Measurements from ENCODE around the gene B4GALNT4.
"Not testable (repeated sequence)": the region's sequence is repeated elsewhere in the genome, so short reads cannot be mapped to it uniquely, and the experiment has no call there.

B4GALNT4 gene

GRCh38 chr11:409600-410483 is 40.5 kb downstream of the B4GALNT4 start:
- DNase-seq: no peak

DNA sequence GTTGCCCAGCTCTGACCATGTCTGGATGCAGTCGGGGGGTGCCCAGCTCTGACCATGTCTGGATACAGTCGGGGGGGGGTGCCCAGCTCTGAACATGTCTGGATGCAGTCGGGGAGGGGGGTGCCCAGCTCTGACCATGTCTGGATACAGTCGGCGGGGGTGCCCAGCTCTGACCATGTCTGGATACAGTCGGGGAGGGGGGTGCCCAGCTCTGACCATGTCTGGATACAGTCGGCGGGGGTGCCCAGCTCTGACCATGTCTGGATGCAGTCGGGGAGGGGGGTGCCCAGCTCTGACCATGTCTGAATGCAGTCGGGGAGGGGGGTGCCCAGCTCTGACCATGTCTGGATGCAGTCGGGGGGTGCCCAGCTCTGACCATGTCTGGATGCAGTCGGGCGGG is 41.4 kb downstream of the B4GALNT4 start:
- not testable (repeated sequence) for DNase-seq

- DNase-seq: not testable (repeated sequence)
Measured at GRCh38 chr11:411520-411919, 42.2 kb downstream of the B4GALNT4 start.

GRCh38 chr11:412641-413119 is 43.4 kb downstream of the B4GALNT4 start:
- no peak for DNase-seq

- DNase-seq: no peak
Measured at GRCh38 chr11:413120-414081, 44.1 kb downstream of the B4GALNT4 start.

GRCh38 chr11:414318-414857 is 45.1 kb downstream of the B4GALNT4 start:
- DNase-seq: no peak

DNA sequence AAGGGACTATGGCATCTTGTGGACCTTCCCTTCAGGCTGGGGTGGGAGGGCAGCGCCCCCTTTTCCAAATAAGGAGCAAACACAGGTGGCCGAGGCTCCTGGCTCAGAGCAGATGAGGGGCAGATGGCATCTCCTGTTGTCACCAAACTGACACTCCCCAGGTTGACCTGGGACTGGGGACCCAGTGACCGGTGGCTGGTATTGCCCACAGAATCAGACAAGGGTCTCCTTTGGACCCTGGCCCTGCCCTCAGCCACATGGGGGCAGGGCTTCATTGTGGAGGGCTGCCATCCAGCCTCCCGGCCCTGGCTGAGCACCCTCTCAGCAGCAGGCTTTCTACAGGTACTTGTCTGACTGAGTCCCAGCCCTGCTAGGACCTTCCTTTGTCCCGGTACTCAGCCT is 46.3 kb downstream of the B4GALNT4 start:
- DNase-seq: no peak

DNA sequence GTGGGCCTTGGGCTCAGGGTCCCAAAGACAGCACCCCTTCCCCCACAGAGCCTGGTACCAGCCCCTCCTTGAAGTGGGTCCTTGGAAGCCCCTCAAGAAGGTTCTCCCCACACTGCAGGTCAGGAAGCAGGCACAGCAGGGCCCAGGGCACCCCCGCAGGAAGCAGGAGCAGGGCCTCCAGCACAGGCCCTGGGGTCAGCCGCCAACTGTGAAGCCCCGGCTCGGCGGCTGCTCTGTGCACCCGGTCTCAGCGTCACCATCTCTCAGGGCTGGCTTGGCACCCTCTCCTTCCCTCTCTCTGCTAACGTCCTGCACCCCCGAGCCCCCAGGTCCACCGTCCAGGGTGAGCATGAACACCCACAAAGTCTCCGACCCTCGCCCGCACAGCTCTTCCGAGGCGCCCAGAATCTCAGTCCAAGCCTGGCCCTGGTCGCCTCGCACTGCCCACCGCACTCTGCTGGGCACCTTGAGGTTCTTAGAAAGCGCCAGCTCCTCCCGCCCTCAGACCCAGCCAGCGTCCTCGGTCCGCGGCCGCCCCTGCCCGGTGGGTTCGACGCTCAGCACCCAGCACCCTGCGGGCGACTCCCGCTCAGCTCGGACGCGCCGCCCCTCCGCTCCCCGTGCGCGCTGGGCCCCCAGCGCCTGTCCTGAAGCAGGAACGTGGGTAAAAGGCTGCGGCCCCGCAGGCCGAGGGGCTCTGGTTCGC is 46.9 kb downstream of the B4GALNT4 start:
- DNase-seq: no peak

- no peak for DNase-seq
Measured at GRCh38 chr11:416757-417621, 47.7 kb downstream of the B4GALNT4 start.

DNA sequence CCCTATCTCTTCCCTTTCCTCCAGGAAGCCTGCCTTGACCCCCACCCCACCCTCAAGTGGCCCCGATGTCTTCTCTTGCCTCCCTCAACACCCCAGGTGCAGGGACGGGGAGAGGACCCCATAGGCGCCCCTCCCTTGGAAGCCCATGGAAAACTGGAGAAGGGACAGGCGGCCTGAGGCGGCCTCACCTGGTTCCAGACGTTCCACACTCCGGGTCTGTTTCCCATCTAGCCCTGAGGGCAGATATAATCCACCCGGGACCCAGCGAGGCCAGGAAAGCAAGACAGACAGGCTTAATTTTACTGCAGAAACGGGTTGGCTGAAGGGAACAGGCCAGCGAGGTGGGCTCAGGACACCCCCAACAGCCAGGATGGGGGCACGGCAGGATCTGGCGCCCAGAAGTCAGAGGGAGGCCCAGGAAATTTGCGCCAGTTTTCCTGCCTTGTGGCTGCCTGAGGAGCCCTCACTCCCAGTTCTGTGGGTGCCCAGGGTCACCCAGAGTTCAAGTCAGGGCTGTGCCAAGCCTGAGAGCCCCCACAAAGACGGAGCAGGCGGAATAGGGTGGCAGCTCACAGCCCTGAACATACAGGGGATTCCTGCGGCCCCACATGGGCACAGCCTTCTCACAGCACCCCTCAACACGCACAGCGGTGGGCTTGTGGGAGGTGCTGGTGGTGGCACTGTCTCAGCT is 48.5 kb downstream of the B4GALNT4 start:
- DNase-seq: no peak

- DNase-seq: no peak
Measured at GRCh38 chr11:418343-419247, 49.3 kb downstream of the B4GALNT4 start.

DNA sequence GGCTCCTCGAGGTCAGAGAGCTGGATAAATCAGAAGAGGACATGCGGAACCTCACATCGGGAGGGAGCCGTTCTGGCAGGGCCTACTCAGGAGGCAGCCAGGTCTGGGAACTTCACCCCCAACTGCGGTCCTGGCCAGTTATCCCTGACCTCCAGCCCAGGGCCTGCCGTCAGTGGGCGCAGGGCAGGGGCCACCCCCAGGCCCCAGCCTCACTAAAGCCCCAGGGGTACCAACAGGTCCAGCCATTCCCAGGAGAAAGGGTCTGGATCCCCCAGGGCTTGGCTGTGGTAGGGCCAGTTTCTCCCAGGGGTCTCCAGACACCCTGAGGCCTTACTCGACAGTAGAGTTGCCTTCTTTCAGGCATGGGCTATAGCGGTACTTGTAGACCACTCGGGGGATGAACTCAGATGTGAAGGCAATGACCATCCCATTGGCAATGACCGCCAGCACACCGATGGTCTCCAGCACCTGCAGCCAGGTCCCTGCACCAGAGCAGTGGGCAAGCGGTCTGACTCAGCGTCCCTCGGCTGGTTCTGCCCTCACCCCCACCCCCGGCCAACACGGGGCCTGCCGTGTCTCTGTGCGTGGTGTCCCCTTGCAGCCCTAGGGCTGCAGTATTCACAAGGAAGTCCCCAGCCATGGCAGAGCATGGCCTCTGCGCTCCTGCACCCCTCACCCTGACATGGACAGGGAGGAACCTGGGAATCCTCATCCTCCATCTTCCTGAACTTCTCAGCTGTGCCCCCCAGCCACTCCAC is 50.1 kb downstream of the B4GALNT4 start:
- DNase-seq: no peak

DNA sequence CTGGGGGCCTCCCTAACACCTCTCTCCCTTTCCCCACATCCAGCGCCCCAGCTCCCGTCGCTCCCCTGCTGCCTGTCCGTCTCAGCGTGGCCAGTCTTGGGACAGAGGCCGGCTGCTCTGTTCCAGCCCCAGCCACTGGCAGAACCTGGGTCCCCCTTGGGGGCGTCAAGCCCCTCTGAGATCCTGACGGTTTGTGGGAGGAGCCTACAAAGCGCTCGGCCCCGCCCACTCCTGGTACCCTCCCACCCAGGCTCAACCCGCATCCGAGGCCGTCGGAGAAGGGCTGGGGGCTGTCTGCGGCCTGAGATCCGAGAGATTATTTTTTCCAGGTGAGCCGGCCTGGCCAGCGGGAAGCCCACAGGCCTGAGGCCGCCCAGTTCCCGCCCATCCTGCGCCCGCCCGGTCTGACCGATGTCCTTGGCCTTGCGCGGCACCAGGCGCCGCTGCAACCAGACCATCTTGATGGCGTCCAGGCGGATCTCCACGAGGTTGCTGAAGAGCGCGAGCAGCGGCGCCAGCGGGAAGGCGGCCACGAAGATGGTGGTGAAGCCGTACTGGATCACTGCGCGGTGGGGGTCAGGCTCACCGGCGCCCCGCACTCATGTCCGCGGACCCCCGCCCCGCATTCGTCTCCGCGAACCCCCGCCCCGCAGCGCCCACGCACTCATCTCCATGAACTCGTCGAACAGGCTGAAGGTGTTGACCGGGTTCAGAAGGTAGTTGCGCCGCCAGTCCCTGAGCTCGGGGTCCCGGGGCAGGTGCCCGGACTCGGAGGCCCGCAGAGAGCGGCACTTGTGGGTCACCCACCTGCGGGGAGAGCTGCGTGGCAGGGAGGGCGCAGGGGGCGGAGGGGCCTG is 51.0 kb downstream of the B4GALNT4 start:
- DNase-seq: no peak

- DNase-seq: no peak
Measured at GRCh38 chr11:420911-421321, 51.6 kb downstream of the B4GALNT4 start.

DNA sequence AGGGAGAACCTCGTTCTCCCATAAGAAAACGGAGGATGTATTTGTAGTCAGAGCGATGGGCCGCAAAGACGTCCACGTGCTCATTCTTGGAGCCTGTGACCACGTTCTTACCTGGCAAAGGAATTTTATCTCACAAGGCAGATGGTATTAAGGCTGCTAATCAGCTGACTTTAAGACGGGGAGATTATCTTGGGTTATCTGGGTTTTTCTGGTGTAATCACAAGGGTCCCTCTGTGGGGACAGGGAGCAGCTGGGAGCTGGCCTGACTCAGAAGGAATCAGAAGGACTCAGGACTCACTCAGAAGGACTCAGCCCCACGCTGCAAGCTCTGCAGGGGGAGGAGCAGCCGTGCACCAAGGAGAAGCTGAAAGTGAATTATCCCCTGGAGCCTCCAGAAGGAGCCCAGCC is 53.0 kb downstream of the B4GALNT4 start:
- no peak for DNase-seq

GRCh38 chr11:424232-424631 is 54.9 kb downstream of the B4GALNT4 start:
- DNase-seq: no peak

GRCh38 chr11:424766-425165 is 55.5 kb downstream of the B4GALNT4 start:
- not testable (repeated sequence) for DNase-seq

GRCh38 chr11:425301-425700 is 56.0 kb downstream of the B4GALNT4 start:
- no peak for DNase-seq
